GM18873 (cell line): ENCODE results near the gene PLCE1.

Experiments
- ATAC-seq: cut with Tn5 transposase; IDR thresholded peaks from one replicate; pipeline ENCODE4 v1.9.1; 2021; ENCODE audit warnings: mild to moderate bottlenecking, moderate library complexity, moderate number of reproducible peaks; ENCODE audit not compliant: unreplicated experiment, low FRiP score

The PLCE1 gene

GRCh38 chr10:94016727-94017714 lies 23.3 kb downstream of the PLCE1 start:
- no peak for ATAC-seq

GRCh38 chr10:94018107-94018506 lies 24.4 kb downstream of the PLCE1 start:
- no peak for ATAC-seq

DNA sequence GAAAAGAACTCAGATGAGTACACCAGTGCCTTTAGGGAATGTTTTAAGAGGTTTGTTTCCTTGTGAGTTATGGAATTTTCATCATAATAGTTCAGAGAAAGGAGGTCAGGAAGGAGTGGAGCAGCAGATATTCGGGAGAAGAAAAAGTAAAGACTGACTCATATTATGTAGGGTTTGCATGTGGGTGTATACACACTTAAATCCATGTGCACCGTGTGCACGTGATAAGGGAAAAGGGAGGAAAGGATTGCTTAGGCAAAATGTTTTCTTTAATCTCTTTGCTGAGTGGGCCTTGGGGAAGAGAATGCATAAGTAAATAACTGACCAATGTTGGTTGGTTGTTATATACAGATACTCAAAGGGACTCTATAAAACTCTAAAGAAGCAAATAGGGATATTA lies 30.2 kb downstream of the PLCE1 start:
- ATAC-seq, result no peak

DNA sequence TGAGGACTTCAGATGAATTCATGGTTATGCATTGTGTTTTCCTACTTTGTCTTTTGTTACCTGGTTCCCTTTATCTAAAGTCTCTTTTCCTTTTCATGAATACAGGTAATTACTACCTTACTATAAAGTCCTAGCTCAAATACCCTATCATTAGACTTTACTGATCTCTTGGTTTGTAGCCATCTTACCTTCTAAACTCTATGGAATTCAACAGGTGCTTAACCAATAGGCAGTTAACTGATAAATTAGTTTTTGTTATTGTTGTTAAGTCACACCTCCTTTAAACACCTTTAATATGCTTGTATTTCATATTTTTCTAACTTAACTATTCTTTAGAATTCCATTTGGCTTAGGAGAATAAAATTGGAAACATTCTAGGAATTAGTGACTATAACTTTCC lies 30.7 kb downstream of the PLCE1 start:
- ATAC-seq, result no peak

GRCh38 chr10:94025806-94026205 lies 32.1 kb downstream of the PLCE1 start:
- no peak for ATAC-seq

- no peak for ATAC-seq
Observed at GRCh38 chr10:94027197-94027596, 33.5 kb downstream of the PLCE1 start.

DNA sequence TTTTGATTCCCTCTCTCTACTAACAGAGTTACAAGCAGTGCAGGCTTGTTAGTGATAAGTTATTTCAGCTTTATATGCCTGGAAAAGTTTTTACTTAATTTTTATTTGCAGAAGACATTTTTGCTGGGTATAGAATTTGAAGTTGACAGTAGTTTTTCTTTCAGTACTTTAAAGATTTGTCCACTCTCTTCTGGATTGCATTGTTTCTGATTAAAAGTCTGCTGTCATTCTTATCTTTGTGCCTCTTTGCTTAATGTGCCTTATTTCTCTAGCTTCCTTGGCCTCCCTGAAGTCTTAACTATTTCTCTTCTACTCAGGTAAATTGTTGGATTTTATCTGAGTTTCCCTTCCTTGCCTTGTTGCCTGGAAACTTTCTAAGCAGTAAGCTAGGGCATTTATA lies 36.2 kb downstream of the PLCE1 start:
- no peak for ATAC-seq

- no peak for ATAC-seq
Observed at GRCh38 chr10:94035982-94036765, 42.4 kb downstream of the PLCE1 start.

- ATAC-seq, result no peak
Observed at GRCh38 chr10:94036766-94037033, 43.0 kb downstream of the PLCE1 start.

- ATAC-seq, result no peak
Observed at GRCh38 chr10:94037286-94037685, 43.6 kb downstream of the PLCE1 start.

GRCh38 chr10:94038024-94038423 lies 44.3 kb downstream of the PLCE1 start:
- no peak for ATAC-seq

- no peak for ATAC-seq
Observed at GRCh38 chr10:94041206-94041605, 47.5 kb downstream of the PLCE1 start.

GRCh38 chr10:94042001-94042833 lies 48.5 kb downstream of the PLCE1 start:
- ATAC-seq, result no peak

DNA sequence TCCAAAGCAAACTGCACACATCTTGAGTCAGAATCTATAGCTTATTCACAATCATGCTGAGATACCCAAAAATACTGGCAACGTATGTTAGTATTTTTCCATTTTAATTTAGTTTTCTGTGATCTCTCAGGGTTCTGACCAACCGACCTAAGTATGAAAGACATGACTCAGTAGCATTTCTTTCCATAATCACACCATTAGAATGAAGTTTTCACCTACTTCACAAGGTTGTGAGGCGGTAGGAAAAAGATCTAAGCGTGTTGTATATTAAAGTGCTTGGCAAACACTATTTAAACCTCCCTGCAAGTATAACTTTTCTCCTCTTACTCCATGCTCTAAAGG lies 49.1 kb downstream of the PLCE1 start:
- ATAC-seq, result no peak
